GM23248 (cell line): ENCODE measurements around the gene LCTL.

Experiments used
- EZH2 ChIP-seq: fragments of 200-600 bp; sonication (generic); IDR thresholded peaks from 2 replicates; pipeline ENCODE4 v1.6.1; 2018; ENCODE audit warnings: antibody characterized with exemption, mild to moderate bottlenecking; ENCODE audit not compliant: insufficient read depth, poor library complexity, severe bottlenecking
- EZH2phosphoT487 ChIP-seq: fragments of 200-600 bp; sonication (generic); IDR thresholded peaks from 2 replicates; pipeline ENCODE4 v1.6.1; 2018; ENCODE audit warnings: antibody characterized with exemption, moderate library complexity, mild to moderate bottlenecking, low read depth; ENCODE audit not compliant: insufficient read depth

GRCh38 chr15:66587020-66587419 lies 21.2 kb upstream of the LCTL start:
- TF ChIP-seq EZH2 (no peak), EZH2phosphoT487 (no peak)
